GM18507 (cell line): ENCODE results near the gene DNM1.

ENCODE experiments used
- DNase-seq: peaks from one replicate; pipeline ENCODE4 v3.0.0; 2011; ENCODE audit warnings: low read depth; ENCODE audit not compliant: insufficient read length; ENCODE audit errors: extremely low spot score
- FAIRE-seq: peaks from 2 replicates; lab custom pipeline; 2011; peaks lifted over from hg19 to GRCh38; lab: Jason Lieb, UNC

The DNM1 gene

GRCh38 chr9:128293091-128293490 lies 89.9 kb downstream of the DNM1 start:
- no peak for FAIRE-seq
- DNase-seq, result no peak

- DNase-seq (no peak), FAIRE-seq (no peak)
Observed at GRCh38 chr9:128294142-128294541, 91.0 kb downstream of the DNM1 start.

GRCh38 chr9:128296340-128297220 lies 93.4 kb downstream of the DNM1 start:
- FAIRE-seq, result no peak

GRCh38 chr9:128297221-128297773 lies 94.1 kb downstream of the DNM1 start:
- no peak for FAIRE-seq

More at GRCh38 chr9:128296340-128297220, 93.4 kb downstream of the DNM1 start:
- no peak for DNase-seq

GRCh38 chr9:128298535-128299482 lies 95.6 kb downstream of the DNM1 start:
- no peak for FAIRE-seq
- DNase-seq, result no peak

More at GRCh38 chr9:128297221-128297773, 94.1 kb downstream of the DNM1 start:
- no peak for DNase-seq

- no peak for FAIRE-seq
- DNase-seq, result no peak
Observed at GRCh38 chr9:128304136-128304970, 101.2 kb downstream of the DNM1 start.
